Fibroblast of gingiva (primary cell): ENCODE measurements around the gene SRP68.

Experiments used
- DNase-seq: peaks from one replicate; pipeline ENCODE4 v3.0.0-alpha.2; 2011; ENCODE audit warnings: low read depth

The SRP68 gene

GRCh38 chr17:75998327-75998795 lies 74.0 kb downstream of the SRP68 start:
- no peak for DNase-seq

- no peak for DNase-seq
Measured at GRCh38 chr17:75996665-75997590, 75.4 kb downstream of the SRP68 start.

GRCh38 chr17:75995385-75995925 lies 76.9 kb downstream of the SRP68 start:
- DNase-seq, result no peak

- no peak for DNase-seq
Measured at GRCh38 chr17:75994802-75995370, 77.4 kb downstream of the SRP68 start.

GRCh38 chr17:75991396-75991795 lies 80.9 kb downstream of the SRP68 start:
- no peak for DNase-seq
